ENCODE measurements around the gene EXOSC9. TPM values are rescaled to one million over a fixed set of nuclear protein-coding genes. Genes with fewer than 3 reads are reported as not detected.
A peak's percentile ranks its signal among the peaks of the same experiment; 100 is the strongest.

EXOSC9 gene
- total RNA-seq, 2 donors from 2014 or later, result 12.3 to 17.8 TPM

GRCh38 chr4:121817701-121818100 lies 16.6 kb downstream of the EXOSC9 start:
- TF ChIP-seq, protein P1, sequence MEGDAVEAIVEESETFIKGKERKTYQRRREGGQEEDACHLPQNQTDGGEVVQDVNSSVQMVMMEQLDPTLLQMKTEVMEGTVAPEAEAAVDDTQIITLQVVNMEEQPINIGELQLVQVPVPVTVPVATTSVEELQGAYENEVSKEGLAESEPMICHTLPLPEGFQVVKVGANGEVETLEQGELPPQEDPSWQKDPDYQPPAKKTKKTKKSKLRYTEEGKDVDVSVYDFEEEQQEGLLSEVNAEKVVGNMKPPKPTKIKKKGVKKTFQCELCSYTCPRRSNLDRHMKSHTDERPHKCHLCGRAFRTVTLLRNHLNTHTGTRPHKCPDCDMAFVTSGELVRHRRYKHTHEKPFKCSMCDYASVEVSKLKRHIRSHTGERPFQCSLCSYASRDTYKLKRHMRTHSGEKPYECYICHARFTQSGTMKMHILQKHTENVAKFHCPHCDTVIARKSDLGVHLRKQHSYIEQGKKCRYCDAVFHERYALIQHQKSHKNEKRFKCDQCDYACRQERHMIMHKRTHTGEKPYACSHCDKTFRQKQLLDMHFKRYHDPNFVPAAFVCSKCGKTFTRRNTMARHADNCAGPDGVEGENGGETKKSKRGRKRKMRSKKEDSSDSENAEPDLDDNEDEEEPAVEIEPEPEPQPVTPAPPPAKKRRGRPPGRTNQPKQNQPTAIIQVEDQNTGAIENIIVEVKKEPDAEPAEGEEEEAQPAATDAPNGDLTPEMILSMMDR (IDR thresholded peaks at IDR 0.05), result no peak
- no peaks in the 10 kb centered on the region for H3K4me1 ChIP-seq
- no peak overlapping the region for H3K27ac ChIP-seq
- no peak overlapping the region for H3K9ac ChIP-seq (ENCODE audit: low read depth in 2 of 2, low read length in 2 of 2)
- no peaks in the 10 kb centered on the region for H3K36me3 ChIP-seq
- H3K4me3 ChIP-seq, result no peak overlapping the region
- no peaks in the 10 kb centered on the region for H3K9me3 ChIP-seq
- no peak for DNase-seq
- intact Hi-C loops (cut with DNase I), result no loop called here
- H3K27me3 ChIP-seq, result no peaks in the 10 kb centered on the region

GRCh38 chr4:121818215-121818614 lies 17.1 kb downstream of the EXOSC9 start:
- H3K9ac ChIP-seq (ENCODE audit: low read depth in 2 of 2, low read length in 2 of 2), result no peak overlapping the region
- H3K4me3 ChIP-seq, result no peak overlapping the region
- intact Hi-C loops (cut with DNase I), result no loop called here
- TF ChIP-seq, protein P1 (IDR thresholded peaks at IDR 0.05), result no peak
- no peaks in the 10 kb centered on the region for H3K36me3 ChIP-seq
- H3K9me3 ChIP-seq, result no peaks in the 10 kb centered on the region
- H3K27ac ChIP-seq, result no peak overlapping the region
- no peaks in the 10 kb centered on the region for H3K4me1 ChIP-seq
- DNase-seq, result no peak
- H3K27me3 ChIP-seq, result no peaks in the 10 kb centered on the region

- Histone ChIP-seq H3K27ac (no peak overlapping the region), H3K4me3 (no peak overlapping the region), H3K4me1 (no peaks in the 10 kb centered on the region), H3K9me3 (no peaks in the 10 kb centered on the region), H3K9ac (ENCODE audit: low read depth in 2 of 2, low read length in 2 of 2) (no peak overlapping the region), H3K27me3 (no peaks in the 10 kb centered on the region), H3K36me3 (no peaks in the 10 kb centered on the region)
- TF ChIP-seq, protein P1 (IDR thresholded peaks at IDR 0.05), result no peak
- no peak for DNase-seq
- intact Hi-C loops (cut with DNase I), result no loop called here
Observed at GRCh38 chr4:121819216-121819965, 18.3 kb downstream of the EXOSC9 start.

DNA sequence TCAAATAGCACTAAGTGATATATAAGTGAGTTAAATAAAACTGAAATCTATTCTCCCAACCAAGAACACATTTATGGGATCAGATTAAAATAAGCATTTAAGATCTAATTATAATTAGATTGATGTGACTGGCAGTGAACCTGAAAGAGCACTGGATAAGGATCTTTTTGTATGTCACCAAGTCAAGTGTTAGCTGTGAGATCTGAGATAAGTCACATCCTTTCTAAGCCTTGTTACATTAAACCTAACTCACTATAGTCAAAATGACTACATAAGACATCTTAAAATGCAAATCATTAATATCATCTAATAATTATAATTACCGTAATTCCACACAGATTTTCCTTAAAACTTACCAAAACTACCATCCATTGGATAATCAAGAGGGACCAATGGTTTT lies 20.9 kb downstream of the EXOSC9 start:
- no peak for DNase-seq
- Histone ChIP-seq H3K4me3 (peak overlapping the region; percentile 91), H3K9ac (ENCODE audit: low read depth in 2 of 2, low read length in 2 of 2) (no peak overlapping the region), H3K27ac (no peak overlapping the region), H3K27me3 (no peaks in the 10 kb centered on the region), H3K9me3 (no peaks in the 10 kb centered on the region), H3K4me1 (no peaks in the 10 kb centered on the region), H3K36me3 (no peaks in the 10 kb centered on the region)
- intact Hi-C loops (cut with DNase I), result no loop called here
- TF ChIP-seq, protein P1 (IDR thresholded peaks at IDR 0.05), result no peak

GRCh38 chr4:121822796-121823504 lies 21.8 kb downstream of the EXOSC9 start:
- Histone ChIP-seq H3K9ac (ENCODE audit: low read depth in 2 of 2, low read length in 2 of 2) (peak overlapping the region; percentile 69 to 77), H3K27ac (no peak overlapping the region), H3K4me1 (no peaks in the 10 kb centered on the region), H3K9me3 (no peaks in the 10 kb centered on the region), H3K4me3 (peak overlapping the region; percentile 91), H3K27me3 (no peaks in the 10 kb centered on the region), H3K36me3 (no peaks in the 10 kb centered on the region)
- DNase-seq, result peak; percentile 43
- TF ChIP-seq, protein P1 (IDR thresholded peaks at IDR 0.05), result no peak
- intact Hi-C loops (cut with DNase I), result no loop called here

Measured in colonic mucosa (tissue), 4 donors.